Skeletal muscle satellite cell (primary cell): ENCODE measurements around the gene CNMD. TPM values are rescaled to one million over a fixed set of nuclear protein-coding genes. Genes with fewer than 3 reads are reported as not detected.

ENCODE experiments used
- H3K27me3 ChIP-seq: 2 replicates; pipeline ENCODE4 v1.7.0; 2013; ENCODE audit warnings: low read length; ENCODE audit not compliant: control insufficient read depth, insufficient read depth
- H3K36me3 ChIP-seq: 2 replicates; pipeline ENCODE4 v1.7.0; 2013; ENCODE audit warnings: mild to moderate bottlenecking, control low read depth, low read length; ENCODE audit not compliant: insufficient read depth
- H3K4me1 ChIP-seq: 2 replicates; pipeline ENCODE4 v1.7.0; 2013; ENCODE audit warnings: low read length; ENCODE audit not compliant: control insufficient read depth, insufficient read depth
- H3K4me2 ChIP-seq: 2 replicates; pipeline ENCODE4 v1.7.0; 2013; ENCODE audit warnings: mild to moderate bottlenecking, low read length
- H3K4me3 ChIP-seq: 2 replicates; pipeline ENCODE4 v1.7.0; 2013; ENCODE audit warnings: low read length
- H3K9ac ChIP-seq: 2 replicates; pipeline ENCODE4 v1.7.0; 2013; ENCODE audit warnings: mild to moderate bottlenecking, low read depth, low read length, moderate library complexity
- H3K9me3 ChIP-seq: replicated peaks from 2 replicates; pipeline ENCODE4 v1.7.0; 2013; ENCODE audit warnings: mild to moderate bottlenecking, control low read depth, low read length
- total RNA-seq: library from RNA; depleted of rRNA; stranded (reverse); fragments of >200 nt; gene quantifications from 2 replicates; pipeline ENCODE4 v1.2.3, GENCODE V29; 2012; rRNA removed

The CNMD gene
- not detected in 2 replicates for total RNA-seq

DNA sequence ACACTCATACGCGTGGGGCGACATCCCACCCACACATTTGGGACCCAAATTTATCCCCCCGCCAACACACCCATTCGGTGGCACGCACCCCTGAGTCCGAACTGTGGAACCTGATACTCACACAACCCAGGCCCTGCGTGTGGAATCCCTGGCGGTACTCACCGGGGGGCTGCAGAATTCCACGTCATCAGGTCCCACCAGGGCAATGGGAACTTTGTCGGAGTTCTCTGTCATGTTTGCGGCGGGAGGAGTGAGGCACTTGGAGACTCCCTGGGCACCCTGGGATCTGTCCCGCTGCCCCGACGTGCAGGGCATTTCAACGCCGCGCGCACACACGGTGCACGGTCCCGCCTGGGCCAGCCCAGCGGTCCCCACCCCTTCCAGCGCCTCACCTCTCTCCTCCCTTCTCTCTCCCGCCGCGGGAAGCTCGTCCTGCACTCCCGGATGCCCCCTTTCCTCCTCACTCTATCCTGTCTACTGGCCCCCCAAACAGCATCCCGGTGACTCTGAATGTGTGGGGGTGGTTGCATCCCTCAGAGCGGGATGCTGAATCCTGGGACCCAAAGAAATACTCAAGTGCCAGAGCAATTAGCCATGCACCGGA is at the start of gene CNMD:
Gene CNMD, minus strand, starts transcription at position 353 of the 604 bp plus-strand sequence. Its CDS starts 119 bp downstream, at position 234.
- Histone ChIP-seq H3K9me3 (no peaks in the 10 kb centered on the region), H3K4me3 (peak within 1 kb of the TSS; percentile 55), H3K9ac (no peak within 1 kb of the TSS), H3K4me1 (peaks cover 6% of the 10 kb centered on the region), H3K36me3 (no peaks in the 10 kb centered on the region), H3K27me3 (peaks cover 57% of the 10 kb centered on the region), H3K4me2 (peak within 1 kb of the TSS; percentile 61)

DNA sequence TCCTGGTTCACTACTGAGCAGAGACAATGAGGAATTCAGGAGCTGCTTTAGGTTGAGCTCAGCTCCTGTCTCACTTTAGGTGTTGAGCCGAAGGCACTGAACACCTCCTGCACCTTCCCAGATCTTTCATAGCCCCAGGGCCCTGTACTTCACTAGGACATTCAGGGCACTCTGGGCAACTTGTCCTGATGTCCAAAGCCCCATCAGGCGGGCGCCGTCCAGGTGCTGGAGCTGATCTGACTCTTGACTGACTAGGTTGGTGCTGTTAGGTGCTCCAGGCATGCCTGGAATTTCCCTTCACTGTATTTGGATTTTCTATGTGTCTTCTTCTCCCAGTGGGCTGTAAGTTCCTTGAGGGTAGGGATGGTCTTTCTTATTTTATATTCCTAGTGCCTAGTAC is 48.4 kb upstream of the CNMD start:
- Histone ChIP-seq H3K4me1 (no peaks in the 10 kb centered on the region), H3K9me3 (no peaks in the 10 kb centered on the region), H3K36me3 (no peaks in the 10 kb centered on the region), H3K27me3 (no peaks in the 10 kb centered on the region), H3K9ac (no peak overlapping the region), H3K4me2 (no peak overlapping the region), H3K4me3 (no peak overlapping the region)

DNA sequence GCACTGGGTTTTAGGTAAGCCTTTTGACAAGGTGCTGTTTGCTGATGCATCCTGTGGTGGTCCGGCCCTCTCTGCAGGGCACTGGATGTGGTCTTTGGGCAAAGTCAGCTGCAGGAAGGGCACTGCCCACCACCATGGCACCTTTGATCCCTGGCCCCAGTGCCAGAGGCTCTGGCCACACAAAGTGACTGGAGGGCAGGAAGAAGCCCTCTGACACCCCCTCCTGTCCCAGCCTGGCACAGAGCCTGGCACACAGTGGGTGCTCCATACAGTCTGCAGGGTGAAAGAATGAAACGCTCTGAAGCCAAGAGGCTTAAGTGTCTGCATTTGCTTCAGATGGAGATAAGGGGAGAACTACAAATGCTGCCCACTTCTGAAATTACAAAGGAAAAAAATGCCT is 47.6 kb upstream of the CNMD start:
- no peak overlapping the region for H3K4me2 ChIP-seq
- no peak overlapping the region for H3K4me3 ChIP-seq
- no peaks in the 10 kb centered on the region for H3K27me3 ChIP-seq
- no peaks in the 10 kb centered on the region for H3K9me3 ChIP-seq
- H3K4me1 ChIP-seq: no peaks in the 10 kb centered on the region
- no peak overlapping the region for H3K9ac ChIP-seq
- H3K36me3 ChIP-seq: no peaks in the 10 kb centered on the region

DNA sequence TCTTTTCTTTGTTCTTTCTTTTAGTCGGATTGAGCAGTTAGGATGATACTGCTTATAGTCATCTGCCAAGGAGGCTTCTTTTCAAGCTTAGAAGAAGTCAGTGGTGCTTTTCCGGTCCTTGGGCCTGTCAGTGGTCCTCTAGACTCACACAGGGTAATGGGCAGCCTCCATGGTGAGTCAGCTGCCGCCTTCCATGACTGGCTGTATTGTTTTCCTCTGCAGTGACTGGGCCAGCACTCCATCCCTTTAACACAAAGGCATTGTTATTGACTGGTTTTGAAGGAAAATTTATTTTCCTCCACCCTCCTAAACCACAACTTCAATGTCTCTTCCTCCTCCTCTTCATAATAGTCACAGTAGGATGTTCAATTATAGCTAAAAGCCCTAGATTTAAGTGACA is 47.1 kb upstream of the CNMD start:
- H3K4me3 ChIP-seq: no peak overlapping the region
- no peaks in the 10 kb centered on the region for H3K27me3 ChIP-seq
- H3K9ac ChIP-seq: no peak overlapping the region

DNA sequence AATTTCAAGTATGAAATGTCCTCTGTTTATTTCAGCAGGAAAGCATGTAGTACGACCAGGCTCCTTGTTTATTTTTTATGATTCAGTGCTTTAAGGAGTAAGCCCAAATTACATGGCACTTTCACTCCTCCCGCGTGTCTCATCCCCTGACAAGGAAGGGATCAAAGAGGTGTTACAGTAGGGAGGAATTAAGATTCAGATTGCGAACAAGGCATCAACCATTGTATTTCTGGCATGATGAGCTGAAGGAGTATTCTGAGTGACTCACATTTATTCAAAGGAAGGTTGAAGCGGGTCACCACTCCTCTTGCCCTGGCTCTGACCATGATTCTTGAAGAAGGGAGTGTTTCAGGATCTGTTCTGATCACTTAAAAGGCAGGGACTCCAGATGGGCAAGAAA is 46.1 kb upstream of the CNMD start:
- Histone ChIP-seq H3K27me3 (no peaks in the 10 kb centered on the region), H3K4me2 (no peak overlapping the region), H3K4me1 (no peaks in the 10 kb centered on the region), H3K9me3 (no peaks in the 10 kb centered on the region), H3K36me3 (no peaks in the 10 kb centered on the region), H3K4me3 (no peak overlapping the region), H3K9ac (no peak overlapping the region)

More for the DNA sequence above, 47.1 kb upstream of the CNMD start:
- no peaks in the 10 kb centered on the region for H3K36me3 ChIP-seq
- no peaks in the 10 kb centered on the region for H3K9me3 ChIP-seq
- H3K4me1 ChIP-seq: no peaks in the 10 kb centered on the region
- no peak overlapping the region for H3K4me2 ChIP-seq

DNA sequence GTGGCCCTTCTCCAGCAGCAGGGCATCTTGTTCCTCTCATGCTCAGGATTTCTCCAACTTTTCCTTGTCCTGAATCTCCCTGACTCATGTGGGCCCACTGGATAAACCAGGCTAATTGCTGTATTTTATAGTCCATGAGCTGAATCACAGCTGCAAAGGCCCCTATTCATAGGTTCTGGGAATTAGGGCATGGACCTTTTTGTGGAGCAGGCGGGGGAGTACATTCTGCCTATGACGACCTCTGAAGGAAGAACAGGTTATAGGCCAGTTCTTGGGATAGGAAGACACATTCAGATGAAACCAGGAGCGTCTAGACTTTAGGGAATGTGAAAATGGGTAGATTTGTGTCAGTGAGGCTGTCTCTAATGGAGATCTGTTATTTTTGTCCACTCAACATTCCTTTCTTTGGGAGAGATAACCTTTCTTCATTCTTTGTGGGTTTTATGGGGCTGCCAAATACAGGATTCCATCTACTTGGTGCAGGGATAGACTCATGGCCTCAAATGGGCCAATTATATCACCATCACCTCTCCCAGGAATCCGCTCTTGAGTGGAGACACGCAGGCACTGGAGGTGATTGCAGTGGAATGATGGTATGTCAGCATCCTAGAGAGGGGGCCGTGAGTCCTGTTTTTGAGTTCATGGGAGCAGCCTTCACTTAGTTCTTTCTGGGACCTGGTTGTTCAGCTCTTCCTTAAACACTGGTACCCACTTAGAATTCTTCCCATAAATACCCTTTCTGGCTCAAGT is 45.1 kb upstream of the CNMD start:
- no peak overlapping the region for H3K9ac ChIP-seq
- no peak overlapping the region for H3K4me2 ChIP-seq
- no peaks in the 10 kb centered on the region for H3K27me3 ChIP-seq
- H3K9me3 ChIP-seq: no peaks in the 10 kb centered on the region
- H3K36me3 ChIP-seq: no peaks in the 10 kb centered on the region
- H3K4me3 ChIP-seq: no peak overlapping the region
- H3K4me1 ChIP-seq: no peaks in the 10 kb centered on the region

DNA sequence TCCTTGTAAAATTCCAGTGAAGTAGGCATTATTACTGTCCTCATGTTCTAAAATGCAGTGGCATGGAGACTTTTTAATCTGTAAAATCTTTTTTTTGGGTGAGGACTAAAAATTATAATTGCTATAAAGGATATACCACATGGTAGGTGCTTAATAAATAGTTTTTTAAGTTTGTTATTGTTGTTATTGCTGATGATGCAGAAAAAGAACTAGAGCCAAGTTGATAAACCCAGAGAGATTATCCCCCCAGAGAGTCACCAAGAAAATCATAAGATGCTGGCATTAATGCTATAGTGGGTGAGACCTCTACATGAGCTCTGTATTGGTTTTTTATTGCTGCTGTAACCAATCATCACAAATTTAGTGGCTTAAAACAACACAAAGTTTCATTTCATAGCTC is 44.3 kb upstream of the CNMD start:
- H3K36me3 ChIP-seq: no peaks in the 10 kb centered on the region
- no peak overlapping the region for H3K4me3 ChIP-seq
- no peaks in the 10 kb centered on the region for H3K9me3 ChIP-seq
- no peak overlapping the region for H3K9ac ChIP-seq
- no peak overlapping the region for H3K4me2 ChIP-seq
- no peaks in the 10 kb centered on the region for H3K4me1 ChIP-seq
- H3K27me3 ChIP-seq: no peaks in the 10 kb centered on the region

DNA sequence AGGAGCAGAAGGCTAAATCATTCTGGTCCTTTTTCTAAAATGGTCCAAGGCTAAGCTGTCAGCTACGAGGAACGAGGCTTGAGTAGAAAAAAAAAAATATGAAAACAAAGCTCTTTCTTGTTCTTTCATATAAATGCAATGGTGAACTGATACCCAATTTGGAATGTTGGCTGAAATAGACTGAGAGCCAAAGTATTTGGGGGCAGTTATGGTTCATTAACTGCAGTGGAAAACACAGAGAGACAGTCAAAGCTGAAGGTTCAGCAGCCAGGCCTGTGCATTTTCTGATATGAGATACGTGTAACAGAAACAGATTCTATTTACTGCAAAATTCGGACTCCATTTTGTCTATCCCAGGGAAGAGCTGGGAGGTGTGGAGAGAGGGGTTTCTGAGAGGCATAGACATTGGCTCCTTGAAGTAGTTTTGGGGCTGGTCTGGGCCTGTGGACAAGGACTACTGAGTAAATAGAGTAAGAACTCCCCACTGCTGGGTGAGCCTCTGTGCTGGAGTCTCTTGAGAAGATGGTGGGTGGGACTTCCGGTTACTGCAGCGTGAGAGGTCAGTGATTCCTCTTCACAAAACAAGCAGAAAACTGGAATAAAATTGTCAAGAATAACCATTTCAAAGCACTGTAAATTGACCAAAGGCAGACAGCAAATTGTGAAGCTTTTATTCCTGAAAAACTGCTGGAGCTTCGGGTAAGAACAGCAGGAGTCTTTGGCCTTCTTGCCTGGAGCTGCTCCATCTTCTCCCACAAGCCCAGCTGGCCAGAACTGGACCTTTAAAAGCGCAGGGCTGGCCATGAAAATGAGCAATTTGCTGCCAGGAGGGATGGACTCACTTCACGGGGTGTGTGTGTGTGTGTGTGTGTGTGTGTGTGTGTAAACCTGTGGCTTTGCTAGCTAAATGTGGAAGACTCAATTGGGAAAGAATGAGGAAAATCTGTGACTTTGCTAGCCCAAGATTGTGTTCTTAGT is 43.1 kb upstream of the CNMD start:
- Histone ChIP-seq H3K9me3 (no peaks in the 10 kb centered on the region), H3K4me1 (no peaks in the 10 kb centered on the region), H3K27me3 (no peaks in the 10 kb centered on the region), H3K4me2 (no peak overlapping the region), H3K9ac (no peak overlapping the region), H3K36me3 (no peaks in the 10 kb centered on the region), H3K4me3 (no peak overlapping the region)

DNA sequence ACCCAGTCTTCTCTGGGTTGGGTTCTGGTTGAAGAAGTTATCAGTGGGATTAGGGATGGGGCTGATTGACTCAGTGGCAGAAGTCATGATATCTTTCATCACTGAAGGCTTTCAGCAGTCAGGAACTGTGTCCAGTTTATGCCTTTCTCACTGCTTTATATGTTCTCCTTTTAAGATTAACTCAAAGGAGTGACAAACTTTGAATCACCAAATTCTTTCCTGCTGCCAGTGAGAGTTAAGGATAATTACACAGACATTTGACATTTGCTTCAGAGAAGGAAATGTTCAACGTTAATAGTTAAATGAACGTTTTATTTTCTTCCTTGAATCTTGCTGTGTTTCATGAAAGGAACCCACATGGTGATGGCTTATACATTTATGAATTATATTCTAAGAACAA is 41.0 kb upstream of the CNMD start:
- Histone ChIP-seq H3K36me3 (no peaks in the 10 kb centered on the region), H3K4me2 (no peak overlapping the region), H3K4me3 (no peak overlapping the region), H3K9me3 (no peaks in the 10 kb centered on the region), H3K4me1 (no peaks in the 10 kb centered on the region), H3K9ac (no peak overlapping the region), H3K27me3 (no peaks in the 10 kb centered on the region)

DNA sequence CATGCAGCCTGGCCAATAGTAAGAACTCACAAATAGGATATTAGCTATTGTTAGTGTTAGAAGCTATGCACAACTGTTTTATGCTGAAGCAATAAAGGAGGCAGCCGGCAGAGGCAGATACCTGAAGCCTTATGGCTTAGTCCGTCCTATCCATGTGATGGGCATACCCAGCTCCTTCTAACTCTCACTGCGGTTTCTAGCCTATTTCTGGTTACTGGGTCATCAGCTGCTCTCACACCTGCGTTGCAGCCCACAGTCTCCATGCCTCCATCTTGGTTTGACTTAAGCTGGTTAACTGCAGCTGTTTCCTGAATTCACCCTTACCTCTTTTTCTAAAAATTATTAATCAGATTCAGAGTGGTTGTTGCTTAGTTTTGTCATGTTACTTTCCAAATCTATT is 40.5 kb upstream of the CNMD start:
- H3K36me3 ChIP-seq: no peaks in the 10 kb centered on the region
- H3K9ac ChIP-seq: no peak overlapping the region
- H3K27me3 ChIP-seq: no peaks in the 10 kb centered on the region
- H3K4me2 ChIP-seq: no peak overlapping the region
- no peaks in the 10 kb centered on the region for H3K9me3 ChIP-seq
- no peaks in the 10 kb centered on the region for H3K4me1 ChIP-seq
- no peak overlapping the region for H3K4me3 ChIP-seq

DNA sequence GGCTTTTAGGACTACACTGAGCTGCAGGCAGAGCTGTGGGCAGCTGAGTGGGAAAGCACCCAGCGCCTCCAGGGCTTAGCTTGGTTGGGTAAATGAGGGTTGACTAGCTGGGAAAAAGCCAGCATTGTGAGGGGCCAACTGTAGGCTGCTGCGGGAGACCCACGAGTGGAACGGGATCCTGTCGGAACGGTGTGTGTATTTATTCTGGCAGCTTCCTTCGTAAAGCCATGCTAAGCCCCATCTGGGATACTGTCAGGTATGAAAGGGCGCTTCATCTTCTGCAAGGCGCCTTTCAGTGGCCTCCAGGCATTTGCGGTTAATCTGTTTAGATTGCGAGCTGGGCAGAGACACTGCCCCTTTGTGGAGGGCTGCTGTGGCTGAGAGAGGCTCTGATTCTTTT is 39.5 kb upstream of the CNMD start:
- H3K4me1 ChIP-seq: no peaks in the 10 kb centered on the region
- no peaks in the 10 kb centered on the region for H3K36me3 ChIP-seq
- H3K27me3 ChIP-seq: no peaks in the 10 kb centered on the region
- H3K9me3 ChIP-seq: no peaks in the 10 kb centered on the region
- no peak overlapping the region for H3K4me2 ChIP-seq
- H3K9ac ChIP-seq: no peak overlapping the region
- H3K4me3 ChIP-seq: no peak overlapping the region
